ENCODE data around the gene ALDH1A1.

DNA sequence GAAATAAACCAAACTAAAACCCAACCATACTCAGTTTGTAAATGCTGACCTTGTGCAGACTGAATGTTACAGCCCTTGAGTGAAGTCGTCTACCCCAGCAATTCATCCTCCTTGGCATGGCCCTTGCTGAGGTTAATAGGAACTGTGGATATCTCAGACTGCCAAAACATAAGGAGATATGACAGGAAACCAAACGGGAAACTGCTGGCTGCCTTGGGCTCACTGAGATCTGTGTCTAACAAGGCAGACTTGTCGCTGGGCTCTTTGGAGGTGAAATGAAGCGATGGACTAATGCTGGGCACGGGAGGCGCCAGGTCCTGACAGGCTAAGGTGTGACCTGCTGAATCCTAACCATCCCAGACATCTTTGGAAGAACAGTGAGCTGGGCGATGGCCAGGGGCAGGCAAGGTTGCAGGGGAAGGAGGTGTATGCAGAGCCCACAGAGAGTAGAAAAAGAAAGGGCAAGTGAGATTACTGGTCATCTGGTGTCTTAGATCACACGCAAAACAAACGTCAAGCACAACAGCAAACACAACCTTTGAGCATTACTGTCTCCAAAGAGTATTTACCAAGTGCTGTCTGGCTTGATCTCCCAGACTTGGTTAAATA, 44.6 kb upstream of the ALDH1A1 start:
- TF ChIP-seq POLR2AphosphoS5 (IDR thresholded peaks at IDR 0.05; ENCODE audit: borderline replicate concordance, low read depth, low read length) (no peak), EZH2 (IDR thresholded peaks at IDR 0.05) (no peak), FOXP2 (optimal IDR thresholded peaks at IDR 0.05; ENCODE audit: control extremely low read depth, extremely low read length, insufficient read depth) (no peak)

All from SK-N-MC (cell line).